KBM-7 (cell line): ENCODE data around the gene GEMIN7.
A peak's percentile ranks its signal among the peaks of the same experiment; 100 is the strongest.
"Not testable (repeated sequence)": the region's sequence is repeated elsewhere in the genome, so short reads cannot be mapped to it uniquely, and the experiment has no call there.

Experiments
- DNase-seq: peaks from one replicate; pipeline ENCODE4 v3.0.0-alpha.2; 2015
- in situ Hi-C: fragments of 300-500 bp; cut with MboI; formaldehyde crosslinking; loops from 2 replicates; pipeline ENCODE4 v1.14.3; 2020; ENCODE audit warnings: low sequenced_read_pairs, low pct_unique_long_range_greater_than_20kb, mixed read lengths

Gene GEMIN7

DNA sequence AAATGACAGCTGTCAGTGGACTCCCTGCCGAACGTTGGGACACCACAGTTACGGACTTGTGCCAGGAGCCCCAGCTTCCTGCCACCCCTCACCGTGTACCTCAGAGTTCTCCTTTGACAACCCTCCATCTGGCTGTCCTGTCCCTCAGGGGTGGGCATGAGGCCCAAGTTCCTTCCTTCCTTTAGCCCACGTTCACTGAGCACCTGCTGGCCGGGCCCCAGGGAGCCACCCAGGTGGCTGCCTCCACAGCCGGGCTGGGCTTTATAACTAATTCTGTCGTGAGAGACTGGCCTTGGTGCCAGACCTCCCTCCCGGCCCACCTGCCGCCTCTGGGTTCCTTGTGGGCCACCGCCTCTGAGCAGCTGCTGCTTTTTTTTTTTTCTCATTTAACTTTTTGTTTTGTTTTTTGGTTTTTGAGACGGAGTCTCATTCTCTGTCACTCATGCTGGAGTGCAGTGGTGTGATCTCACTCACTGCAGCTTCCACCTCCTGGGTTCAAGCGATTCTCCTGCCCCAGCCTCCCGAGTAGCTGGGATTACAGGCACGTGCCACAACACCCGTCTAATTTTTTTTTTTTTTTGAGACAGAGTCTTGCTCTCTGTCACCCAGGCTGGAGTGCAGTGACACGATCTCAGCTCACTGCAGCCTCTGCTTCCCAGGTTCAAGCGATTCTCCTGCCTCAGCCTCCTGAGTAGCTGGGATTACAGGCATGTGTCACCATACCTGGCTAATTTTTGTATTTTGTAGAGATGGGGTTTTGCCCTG, 39.7 kb downstream of the GEMIN7 start:
- in situ Hi-C loops, DNase-seq: not testable (repeated sequence)

DNA sequence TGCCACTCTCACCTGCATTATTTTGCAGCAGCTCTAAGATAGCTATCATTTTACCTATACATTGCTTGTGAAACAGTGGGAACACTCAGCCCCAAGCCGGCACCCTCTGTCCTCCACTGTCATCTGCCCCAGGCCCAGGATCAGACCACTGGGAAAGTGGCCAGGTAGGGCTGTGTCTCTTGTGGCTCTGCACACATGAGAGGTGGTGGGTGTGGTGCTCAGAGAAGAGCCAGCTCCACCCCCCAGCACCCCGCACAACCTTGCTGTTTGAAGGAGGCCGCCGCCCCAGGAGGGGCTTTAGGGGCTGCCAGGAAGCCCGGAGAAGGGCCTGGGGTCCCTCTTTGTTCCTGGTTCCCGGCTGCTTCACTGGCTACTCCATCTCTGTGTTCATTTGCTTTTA, 40.5 kb downstream of the GEMIN7 start:
- in situ Hi-C loops = no loop called here
- no peak for DNase-seq

- no peak for DNase-seq
- in situ Hi-C loops = no loop called here
Measured at GRCh38 chr19:45121827-45122345, 42.8 kb downstream of the GEMIN7 start.

- DNase-seq = no peak
- in situ Hi-C loops = no loop called here
Measured at GRCh38 chr19:45122832-45123231, 43.8 kb downstream of the GEMIN7 start.

GRCh38 chr19:45123440-45123850, 44.4 kb downstream of the GEMIN7 start:
- no peak for DNase-seq

GRCh38 chr19:45124021-45124420, 45.0 kb downstream of the GEMIN7 start:
- no peak for DNase-seq
- in situ Hi-C loops = no loop called here

More at GRCh38 chr19:45123440-45123850, 44.4 kb downstream of the GEMIN7 start:
- in situ Hi-C loops = no loop called here

- in situ Hi-C loops = no loop called here
- DNase-seq = no peak
Measured at GRCh38 chr19:45125360-45125759, 46.3 kb downstream of the GEMIN7 start.

DNA sequence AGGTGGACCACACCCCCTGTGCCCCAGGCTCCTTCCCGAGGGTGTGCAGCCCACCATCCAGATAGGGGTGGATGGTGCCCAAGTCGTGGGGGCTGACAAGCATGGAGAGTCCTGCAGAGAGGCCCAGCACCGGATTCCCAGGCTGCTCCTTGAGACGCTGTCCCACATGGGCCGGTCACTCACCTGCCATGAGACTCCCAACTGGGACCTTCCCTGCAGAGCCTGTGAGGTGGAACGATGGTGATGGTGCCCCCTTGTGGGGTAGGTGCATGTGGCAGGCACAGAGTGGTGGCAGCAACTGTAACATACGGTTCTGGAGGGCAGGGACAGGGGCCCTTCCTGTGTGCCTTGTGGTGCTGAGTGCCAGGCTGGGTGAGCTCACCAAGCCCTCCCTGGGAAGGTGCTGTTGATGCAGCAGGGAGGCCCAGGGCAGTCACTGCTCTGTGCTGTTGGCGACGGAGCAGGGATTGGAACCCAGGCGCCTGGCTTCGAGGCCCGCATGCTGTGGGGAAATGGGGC, 47.0 kb downstream of the GEMIN7 start:
- in situ Hi-C loops = no loop called here
- DNase-seq = peak; percentile 73

DNA sequence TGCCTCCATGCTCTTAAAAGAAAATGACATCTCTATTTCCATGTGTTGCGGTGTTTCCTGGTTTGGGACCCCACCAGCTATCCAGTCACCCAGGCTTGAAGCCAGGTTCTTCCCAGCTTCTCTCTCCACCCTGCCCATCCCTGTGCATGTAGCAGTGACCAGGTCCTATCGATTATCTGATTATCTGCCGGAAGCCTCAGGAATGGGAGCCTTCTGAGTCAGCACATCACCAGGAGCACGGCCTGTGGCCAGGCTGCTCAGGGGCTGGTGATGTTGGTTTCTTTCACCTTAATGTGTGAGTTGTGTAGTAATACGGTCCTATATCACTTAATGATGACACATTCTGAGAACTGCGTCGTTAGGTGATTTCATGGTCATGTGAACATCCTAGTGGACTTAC, 47.6 kb downstream of the GEMIN7 start:
- in situ Hi-C loops = no loop called here
- no peak for DNase-seq

DNA sequence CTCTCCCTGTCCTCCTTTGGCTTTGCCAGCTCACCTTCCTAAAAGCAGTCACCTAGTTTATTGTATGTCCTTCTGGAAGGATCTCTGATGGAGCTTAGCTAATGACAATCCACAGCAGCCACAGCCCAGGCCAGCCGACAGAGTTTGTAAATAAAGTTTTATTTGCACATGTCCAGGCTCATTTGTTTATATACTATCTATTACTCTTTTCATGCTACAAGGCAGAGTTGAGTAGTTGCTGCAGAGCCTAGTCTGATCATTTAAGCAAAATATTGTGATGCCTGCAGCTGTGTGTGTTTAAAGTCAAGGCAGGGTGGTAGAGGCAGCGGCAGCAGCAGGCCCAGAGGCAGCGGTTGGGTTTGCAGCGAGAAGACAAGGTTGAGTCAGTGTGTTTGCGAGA, 49.1 kb downstream of the GEMIN7 start:
- DNase-seq = no peak
- in situ Hi-C loops = no loop called here

GRCh38 chr19:45128806-45129205, 49.7 kb downstream of the GEMIN7 start:
- in situ Hi-C loops = no loop called here
- no peak for DNase-seq

DNA sequence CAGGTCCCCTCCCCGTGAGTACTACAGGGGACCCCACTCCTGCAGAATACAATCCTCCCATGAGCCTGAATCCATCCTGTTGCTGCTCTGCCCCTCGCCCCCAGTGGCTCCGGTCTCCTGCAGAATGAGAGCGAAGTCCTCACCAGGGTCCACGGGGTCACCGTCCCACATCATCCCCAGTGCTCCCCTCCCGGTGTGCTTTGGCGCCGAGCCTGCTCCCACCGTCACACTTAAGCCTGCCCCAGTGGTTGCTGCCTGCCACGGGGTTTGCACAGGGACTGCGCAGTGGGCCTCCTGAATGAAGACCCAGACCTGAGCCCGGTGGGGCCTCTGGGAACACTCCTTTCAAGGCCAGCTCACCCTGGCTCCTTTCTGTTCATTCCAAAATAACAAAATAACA, 51.2 kb downstream of the GEMIN7 start:
- DNase-seq = no peak
- in situ Hi-C loops = no loop called here

GRCh38 chr19:45130888-45131615, 52.0 kb downstream of the GEMIN7 start:
- DNase-seq = no peak
- in situ Hi-C loops = no loop called here

- DNase-seq = no peak
- in situ Hi-C loops = no loop called here
Measured at GRCh38 chr19:45133661-45134060, 54.6 kb downstream of the GEMIN7 start.

DNA sequence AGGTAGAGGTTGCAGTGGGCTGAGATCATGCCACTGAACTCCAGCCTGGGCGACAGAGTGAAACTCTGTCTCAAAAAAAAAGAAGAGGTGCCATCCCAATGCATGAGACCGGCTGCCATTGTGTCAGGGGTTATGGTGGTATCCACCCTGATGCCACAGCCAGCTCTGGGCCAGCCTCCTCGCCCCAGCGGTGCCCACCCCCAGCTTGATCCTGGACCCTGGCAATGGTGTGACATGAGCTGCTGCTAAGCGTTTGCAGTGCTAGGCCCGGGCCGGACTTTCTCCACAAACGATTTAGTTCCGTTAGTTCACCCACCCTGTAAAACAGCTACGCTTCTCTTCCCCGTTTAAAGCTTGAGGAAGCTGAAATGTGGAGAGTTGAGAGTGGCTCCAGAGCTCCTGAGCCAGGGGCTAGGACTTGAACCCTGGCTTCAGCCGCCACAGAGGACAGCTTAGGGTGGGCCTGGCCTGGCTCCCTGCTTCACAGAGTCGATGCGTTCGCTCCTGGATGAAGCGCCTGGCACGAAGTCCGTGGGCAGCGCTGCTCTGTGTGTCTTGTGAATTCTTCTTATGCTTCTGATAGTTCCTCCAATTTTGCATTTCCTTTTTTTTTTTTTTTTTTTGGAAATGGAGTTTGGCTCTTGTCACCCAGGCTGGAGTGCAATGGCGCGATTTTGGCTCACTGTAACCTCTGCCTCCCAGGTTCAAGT, 56.3 kb downstream of the GEMIN7 start:
- DNase-seq = no peak
- in situ Hi-C loops = no loop called here

GRCh38 chr19:45136507-45137178, 57.6 kb downstream of the GEMIN7 start:
- in situ Hi-C loops = no loop called here
- peak; percentile 56 for DNase-seq

DNA sequence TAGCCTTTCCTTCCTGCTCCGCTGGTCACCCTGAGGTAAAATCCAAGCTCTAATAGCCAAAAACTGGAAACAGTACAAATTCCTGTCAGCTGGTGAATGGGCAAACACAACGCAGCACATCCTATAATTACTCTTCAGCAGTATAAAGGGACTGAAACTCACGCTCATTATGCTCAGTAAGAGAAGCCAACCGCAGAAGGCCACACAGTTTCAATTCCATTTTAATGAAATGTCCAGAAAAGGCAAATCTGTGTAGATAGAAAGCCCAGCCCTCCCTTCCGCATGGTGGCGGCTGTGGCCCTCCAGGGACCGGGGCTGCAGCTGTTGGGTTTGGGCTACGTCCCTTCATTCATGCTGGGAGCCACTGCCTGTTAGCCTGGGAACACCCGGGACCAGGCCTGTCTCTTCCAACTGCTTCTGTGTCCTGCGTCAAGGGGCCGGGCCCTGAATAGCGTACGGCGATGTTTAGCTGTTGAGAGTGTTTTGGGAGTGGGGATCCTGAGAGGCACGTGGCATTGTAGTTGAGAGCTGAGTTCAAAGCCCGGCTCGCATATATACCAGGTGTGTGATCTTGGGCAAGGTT, 58.2 kb downstream of the GEMIN7 start:
- in situ Hi-C loops = no loop called here
- DNase-seq = no peak

- DNase-seq = no peak
- in situ Hi-C loops = no loop called here
Measured at GRCh38 chr19:45138303-45138751, 59.3 kb downstream of the GEMIN7 start.
